HG03565 (cell line): ENCODE data around the gene KAT2A.

Experiments
- ATAC-seq: cut with Tn5 transposase; IDR thresholded peaks from one replicate; pipeline ENCODE4 v1.9.1; 2021; ENCODE audit warnings: mild to moderate bottlenecking, moderate library complexity; ENCODE audit not compliant: unreplicated experiment

KAT2A gene

DNA sequence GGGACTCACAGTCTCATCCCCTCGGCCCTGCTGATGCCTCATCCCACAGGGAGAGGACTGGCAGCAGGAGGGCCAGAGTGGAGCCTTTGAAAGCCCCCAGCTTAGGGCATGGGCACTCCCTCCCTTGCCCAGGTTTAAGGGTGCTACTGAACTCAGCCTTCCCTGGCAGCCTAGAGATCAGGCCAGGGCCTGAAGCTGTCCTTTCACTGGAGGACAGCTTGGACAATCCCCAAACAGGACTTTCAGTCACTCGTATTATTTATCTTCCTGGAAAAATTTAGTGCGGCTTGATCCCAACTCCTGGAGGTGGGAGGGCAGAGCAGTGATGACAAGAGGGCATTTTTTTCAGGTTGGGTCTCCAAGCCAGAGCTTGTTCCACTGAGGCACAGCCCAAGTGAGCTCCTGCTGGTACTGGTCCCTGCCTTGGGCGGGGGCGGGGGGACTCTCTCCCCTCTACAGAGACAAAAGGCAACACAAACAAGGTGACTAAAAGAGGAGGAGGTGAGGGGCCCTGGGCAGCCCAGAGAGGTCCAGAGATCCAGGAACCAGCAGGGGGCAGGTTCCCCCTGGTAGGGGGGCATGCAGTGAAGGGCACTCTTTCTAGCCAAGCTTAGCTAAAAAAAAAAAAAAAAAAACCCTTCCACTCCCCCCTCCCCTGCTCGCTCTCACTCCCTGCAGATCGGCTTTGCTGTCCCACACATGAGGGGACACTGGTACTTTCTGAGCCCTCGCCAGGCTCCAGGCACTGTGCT lies 24.6 kb downstream of the KAT2A start:
- ATAC-seq = no peak

DNA sequence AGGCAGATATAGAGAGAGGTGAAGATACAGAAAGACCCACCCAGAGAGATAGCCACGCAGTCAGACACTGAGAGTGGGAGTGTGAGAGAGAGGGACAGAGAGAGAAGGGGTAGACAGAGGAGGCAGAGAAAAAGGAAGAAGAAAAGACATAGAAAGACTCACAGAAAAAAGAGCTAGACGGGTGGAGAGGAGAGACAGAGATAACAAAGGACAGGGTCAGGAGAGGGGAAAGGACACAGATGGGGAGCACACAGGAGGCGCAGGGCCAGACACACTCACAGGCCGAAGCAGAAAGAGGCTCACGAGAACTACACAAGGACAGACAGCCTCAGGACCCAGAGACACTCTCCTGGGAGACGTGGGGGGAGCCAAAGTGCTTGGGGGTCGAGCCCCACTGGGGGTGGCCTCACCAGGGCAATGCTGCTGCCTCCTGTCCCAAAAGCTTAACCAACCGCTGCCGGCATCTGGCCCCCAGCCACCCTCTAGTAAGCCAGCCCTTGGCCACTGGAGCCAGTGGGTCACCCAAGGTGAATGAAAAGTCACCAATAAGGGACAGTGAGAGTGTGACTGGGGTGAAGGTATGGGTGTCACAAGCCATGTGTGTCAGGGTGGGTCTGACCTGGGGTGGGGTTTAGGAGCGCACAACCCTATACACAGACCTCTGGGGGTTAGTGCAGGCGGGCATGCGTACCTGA lies 26.6 kb downstream of the KAT2A start:
- no peak for ATAC-seq

DNA sequence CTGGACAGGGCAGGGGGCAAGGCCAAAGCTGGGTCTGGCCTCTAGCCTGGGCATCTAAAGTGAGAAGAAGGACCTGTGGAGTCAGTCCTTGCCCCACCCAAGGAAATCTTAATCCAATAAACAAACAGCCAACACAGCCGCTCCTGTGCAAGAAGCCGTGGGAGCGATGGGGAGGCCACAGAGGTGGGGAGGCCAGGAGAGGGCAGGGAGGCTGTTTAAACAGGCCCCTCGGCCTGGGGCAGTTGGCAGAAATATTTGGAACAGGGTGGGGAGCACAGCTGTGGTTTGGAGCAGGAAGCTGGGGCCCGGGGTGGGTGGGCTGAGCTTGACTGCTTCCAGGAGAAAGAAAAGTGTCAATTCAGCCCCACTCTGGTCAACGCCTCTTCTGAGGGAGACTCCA lies 28.2 kb downstream of the KAT2A start:
- no peak for ATAC-seq

DNA sequence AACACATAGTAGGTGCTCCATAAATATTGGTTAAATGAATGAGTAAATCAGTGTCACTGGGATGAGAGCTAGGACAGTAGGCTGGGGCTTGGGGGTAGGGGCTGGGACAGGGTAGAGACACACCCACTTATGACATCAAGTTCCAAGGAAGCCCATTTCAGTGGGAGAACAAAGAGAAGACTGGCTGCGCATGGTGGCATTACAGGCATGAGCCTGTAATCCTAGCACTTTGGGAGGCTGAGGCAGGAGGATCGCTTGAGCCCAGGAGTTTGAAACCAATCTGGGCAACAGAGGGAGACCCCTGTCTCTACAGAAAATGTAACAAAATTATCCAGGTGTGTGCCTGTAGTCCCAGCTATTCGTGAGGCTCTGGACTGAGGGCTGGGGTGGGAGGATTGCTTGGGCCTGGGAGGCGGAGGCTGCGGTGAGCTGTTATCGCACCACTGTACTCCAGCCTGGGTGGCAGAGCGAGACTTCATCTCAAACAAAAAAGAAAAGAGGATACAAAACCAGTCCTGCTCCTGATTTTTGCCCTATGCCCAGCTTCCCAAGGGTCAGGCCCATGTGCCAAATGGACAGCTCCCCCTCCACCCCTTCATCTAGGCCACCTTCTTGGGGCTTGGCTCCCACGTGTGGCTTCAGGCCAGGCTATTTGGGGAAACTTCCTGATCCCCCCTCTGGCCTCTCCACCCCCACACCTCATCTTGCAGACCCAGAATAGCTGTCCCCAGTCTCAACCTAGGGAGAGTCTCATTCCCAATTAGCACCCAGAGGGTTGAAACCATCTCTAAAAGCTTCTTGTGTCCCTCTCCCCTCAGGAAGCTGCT lies 30.0 kb downstream of the KAT2A start:
- no peak for ATAC-seq

DNA sequence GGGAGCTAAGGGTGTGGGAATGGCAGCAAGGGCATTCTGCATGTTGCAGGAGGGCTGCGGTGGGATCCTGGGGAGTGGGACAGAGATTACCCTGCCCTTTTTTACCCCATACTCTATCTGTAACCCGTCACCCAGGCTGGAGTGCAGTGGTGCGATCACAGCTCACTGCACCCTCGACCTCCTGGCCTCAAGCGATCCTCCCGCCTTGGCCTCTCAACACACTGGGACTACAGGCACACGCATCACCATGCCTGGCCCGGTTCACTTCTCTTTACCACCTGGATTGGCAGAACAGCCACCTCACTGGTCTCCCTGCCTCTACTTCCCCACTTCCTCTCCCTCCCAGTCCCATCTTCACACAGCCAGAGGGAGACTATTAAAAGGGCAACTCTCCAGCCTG lies 32.4 kb downstream of the KAT2A start:
- no peak for ATAC-seq

DNA sequence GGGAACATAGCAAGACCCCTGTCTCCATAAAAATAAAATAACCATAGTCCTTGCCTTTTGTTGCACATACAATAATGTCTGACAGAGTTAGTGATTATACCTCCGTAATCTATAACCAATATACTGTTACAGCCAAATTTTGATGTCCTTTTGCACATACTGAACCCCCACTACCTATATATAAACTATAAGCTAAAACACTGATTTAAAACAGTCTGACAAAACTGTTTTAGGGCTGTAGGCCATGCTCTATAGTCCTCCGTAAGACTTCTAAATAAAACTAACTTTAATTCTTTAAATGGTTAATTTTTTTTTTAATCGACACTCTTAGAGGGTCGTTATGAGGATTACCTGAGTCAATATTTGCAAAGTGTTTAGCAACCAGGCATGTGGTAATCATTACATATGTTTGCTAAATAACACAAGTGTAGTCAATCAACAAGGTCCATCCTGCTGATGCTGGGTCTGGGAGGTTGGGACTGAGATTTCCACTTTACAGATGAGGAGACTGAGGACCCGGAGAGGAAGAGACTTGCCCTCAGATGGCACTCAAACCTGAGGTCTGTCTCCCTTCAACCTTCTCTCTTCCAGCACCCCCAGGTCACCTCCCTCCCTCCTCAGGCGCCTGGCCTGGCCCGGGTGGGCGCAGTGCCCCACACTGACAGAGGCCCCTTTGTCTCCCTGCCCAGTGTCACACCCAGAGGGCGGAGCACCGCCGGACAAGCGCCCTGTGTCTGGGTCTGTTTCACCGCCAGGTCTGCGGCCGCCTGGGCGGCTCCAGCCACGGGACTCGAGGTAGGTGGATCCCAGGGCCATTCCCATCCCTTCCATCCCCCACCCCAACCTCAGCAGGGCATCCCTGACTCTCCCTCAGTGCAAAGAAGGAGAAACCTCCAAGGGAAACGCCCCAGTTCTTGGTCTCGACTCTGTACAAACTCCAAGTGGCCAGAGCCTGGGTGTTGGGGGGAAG lies 33.1 kb downstream of the KAT2A start:
- no peak for ATAC-seq

DNA sequence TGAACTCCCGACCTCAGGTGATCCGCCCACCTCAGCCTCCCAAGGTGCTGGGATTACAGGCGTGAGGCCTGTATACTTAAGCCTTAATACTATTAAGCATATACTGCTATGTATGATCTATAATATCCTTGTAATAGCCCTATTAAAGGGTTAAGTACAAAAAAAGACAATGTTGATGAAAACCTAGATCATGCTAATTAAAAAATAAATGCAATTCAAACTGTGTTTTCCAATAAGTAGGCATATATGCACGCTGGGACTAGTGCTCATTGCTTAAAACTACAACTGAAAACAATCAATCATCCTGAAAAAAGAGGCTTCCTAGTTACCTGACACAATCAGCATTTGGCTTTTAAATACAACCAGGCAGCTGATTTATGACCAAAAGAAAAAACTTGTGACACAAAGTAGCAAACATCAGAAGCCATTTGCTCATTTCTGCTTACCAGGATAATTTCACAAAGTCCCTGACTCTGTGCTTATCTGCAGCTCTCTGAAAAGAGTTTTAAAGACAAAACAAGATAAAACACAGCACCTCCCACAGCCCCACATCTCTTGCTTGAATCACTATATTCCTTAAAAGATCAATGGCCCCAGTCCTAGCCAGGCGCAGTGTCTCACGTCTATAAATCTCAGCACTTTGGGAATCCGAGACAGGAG lies 34.0 kb downstream of the KAT2A start:
- no peak for ATAC-seq

DNA sequence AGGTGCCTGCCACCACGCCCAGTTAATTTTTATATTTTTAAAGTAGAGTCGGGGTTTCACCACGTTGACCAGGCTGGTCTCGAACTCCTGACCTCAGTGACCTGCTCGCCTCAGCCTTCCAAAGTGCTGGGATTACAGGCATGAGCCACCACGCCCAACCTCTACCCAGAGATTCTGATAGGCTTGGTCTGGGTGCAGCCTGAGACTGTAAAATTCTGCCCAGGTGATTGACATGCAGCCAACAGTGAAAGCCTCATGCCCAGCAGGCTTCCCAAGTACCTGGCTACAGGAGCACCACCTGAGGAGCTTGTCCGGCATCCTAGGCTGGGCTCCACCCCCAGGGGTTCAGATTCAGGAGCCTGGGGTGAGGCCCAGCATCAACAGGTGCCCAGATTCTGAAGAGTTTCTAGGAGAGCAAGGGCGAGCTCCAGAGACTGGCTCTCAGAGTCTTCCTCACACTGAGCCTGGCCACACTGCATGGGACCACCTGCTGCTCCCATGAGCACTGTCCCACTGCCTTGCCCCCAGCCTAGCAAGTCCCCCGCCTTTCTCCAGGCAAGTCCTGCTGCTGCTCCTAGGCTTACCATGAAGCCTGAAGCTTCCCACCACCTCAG lies 39.5 kb downstream of the KAT2A start:
- no peak for ATAC-seq

DNA sequence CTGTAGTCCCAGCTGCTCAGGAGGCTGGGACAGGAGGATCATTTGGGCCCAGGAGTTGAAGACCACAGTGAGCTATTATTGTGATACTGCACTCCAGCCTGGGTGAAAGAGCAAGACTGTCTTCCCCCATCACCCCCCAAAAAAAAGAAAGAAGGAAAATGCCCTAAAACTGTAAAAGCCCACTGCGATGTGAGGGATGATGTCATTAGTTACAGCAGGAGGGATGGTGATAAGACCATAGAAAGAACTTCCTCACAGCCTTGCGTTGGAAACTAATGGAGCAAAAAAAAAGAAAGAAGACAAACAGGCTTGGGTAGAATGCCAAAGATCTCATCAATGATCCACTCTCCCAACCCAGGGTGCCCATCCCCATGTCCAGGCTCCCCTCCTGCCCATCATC lies 41.6 kb downstream of the KAT2A start:
- ATAC-seq = no peak

DNA sequence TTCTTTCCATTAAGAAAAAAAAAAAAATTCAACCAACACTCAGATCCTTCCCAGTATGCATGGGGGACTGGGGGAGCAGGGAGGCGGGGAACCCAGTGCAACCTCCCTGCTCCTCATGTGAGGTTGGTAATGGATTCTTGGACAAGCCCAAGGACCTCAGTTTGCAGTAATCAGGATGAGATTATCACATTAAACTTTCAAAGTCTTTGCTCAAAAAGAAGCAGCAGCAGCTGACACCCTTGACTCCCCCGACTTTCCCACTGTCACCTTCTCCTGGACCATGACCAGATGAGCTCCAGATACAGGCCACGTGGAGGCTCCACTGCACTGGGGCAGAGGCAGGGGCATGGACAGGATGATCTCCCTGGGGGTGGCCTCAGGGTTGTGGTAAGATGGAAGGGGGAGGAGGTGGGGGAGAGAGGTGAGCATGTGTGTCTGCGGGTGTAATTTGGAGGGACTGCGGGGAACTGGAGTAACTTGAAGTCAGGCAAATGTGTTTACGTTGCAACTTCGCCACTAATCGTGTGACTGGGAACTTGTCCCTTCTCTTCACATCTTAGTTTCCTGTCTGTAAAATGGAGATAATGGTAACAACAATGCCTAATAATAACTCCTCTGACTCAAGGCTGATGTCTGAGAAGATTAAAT lies 42.6 kb downstream of the KAT2A start:
- ATAC-seq = no peak

DNA sequence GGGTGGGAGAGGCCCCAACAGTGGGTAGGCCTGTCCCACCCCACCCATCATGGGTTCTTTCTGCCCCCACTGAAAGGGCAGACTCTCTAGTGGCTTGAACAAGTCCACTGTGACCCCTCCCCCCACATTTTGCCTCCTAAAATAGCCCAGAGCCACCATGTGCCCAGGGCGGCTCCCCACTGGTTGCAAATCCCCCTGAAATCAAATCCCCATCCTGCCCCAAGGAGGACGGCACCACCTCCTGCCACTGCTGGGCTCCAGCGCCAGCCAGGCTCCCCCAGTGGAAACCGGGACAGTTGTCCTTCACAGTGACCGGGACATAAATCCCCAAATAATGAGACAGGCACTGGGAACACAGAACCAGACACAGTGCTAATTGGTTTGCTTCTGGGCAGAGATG lies 43.4 kb downstream of the KAT2A start:
- ATAC-seq = no peak

DNA sequence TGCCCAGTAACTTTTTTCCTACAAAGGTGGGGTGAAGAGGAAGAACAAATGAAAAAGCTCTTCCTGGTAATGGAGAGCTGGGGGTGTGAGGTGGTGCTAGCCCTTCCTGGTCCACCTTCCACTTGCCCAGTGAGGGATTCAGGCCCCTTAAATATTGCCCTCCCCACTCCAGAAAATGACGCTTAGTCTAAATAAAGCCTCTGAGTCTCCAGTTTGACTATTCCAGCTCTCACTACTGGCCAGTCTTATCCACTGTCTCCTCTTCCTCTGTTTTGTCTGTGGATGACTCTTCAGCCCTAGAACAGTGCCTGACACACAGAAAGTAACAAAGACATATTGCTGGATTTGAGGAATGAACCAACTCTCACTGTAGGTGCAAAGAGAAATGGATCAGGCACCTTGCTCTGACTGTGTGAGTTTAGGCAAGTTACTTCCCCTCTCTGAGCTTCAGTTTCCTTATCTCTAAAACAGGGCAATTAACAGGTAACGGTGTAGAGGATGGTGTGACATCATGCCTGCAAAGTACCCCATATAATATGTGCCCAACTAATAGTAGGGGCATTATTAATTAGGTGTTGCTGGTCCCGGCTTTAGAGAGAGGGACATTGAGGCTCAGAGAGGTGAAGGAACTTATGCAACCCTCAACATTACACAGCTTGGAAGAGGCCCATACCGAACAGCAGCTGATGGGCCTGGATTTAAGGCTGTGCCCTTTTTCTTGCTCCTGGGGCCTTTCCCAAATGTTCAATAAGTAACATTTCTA lies 44.2 kb downstream of the KAT2A start:
- no peak for ATAC-seq

DNA sequence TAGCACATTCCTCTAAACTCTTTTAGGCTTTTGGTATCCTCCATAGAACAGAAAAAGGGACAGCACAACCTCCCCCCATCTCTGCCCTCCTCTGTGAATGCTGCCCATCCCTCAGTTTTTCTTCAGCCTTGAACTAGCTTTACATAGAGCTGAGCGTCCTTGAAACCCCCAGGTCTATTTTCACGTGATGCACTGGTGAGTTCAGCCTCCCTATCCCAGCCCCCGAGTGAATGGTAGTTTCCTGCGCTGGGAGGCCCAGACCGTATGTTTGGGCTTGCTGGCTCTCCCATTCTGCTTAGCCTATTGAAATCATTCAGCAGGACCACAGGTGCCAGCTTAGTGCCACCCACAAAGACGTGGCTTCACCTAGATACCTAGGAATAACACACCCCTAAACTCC lies 45.4 kb downstream of the KAT2A start:
- ATAC-seq = no peak

DNA sequence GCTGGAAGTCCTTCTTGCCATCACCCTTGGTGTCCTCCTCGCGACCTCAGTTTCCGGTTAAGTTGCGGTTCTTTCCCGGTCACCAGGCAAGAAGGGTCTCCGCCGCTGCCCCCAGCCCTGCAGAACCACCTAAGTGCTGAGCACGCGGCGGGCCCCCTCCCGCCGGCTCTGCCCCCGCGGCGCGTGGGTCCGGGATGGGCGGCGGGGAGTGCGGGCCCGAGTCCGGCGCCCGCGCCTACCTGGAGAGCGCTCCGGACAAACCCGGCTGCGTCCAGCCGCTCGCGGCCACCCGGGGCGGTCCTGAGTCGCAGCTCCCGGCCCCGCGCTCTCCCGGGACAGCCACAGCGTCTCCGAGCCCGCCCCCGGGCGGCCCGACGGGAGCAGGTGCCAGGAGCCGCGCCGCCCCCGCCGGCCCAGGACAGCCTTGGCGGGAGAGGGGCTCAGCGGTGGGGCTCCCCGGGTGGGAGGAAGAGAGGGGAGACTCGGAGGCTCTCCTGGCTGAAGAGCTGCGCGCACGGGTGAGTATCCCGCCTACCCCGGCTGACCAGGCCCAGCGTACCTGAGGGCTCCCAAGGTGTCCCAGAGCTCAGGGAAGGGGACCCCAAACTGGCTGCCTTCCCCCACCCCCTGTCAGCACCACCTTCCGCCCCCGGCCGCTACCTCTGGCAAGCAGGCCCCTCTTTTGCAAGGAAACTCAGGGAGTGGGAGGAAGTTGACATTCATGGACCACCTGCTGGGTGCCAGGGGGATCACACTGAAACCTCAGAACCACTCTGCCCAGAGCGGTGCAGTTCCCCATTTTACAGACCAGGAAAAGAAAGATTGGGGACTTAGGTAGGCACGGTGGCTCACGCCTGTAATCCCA lies 48.6 kb downstream of the KAT2A start:
- ATAC-seq = no peak

DNA sequence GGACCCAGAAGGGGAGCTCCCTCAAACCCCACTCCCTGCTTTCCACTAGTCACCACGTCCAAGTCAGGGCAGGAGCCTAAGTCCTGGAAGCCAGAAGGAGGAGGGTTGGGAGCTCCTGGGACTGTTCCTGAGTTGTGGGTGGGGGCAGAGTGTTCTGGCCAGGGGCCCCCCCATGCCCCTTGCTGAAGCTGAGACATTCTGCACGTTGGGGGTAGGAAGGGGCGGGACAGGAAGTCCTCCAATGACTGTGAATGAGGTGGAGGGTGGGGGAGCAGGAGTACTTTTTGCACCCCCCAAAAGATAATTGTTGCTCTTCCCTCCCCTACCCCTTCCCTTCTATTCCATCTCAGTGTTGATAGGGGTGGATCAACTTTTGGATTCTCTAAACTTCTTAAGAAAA lies 49.4 kb downstream of the KAT2A start:
- ATAC-seq = no peak

DNA sequence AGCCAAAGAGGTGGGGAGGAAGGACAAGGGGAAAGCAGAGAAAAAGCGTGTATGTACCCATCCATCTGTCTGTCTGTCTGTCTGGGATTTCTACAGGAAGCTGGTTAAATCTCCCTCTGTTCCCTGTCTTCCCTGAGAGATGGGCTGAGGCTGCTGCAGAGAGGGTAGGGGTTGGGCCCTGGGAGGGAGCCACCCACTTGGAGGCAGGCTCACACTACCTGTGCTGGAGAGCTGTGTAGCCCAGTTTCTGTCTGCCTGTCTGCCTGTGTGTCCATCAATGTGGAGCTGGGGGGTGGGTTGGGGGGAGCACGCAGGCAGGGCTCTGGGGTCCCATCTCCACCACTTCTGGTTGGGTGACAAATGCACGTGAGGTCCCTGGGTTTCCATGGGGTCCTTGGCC lies 52.2 kb downstream of the KAT2A start:
- no peak for ATAC-seq

DNA sequence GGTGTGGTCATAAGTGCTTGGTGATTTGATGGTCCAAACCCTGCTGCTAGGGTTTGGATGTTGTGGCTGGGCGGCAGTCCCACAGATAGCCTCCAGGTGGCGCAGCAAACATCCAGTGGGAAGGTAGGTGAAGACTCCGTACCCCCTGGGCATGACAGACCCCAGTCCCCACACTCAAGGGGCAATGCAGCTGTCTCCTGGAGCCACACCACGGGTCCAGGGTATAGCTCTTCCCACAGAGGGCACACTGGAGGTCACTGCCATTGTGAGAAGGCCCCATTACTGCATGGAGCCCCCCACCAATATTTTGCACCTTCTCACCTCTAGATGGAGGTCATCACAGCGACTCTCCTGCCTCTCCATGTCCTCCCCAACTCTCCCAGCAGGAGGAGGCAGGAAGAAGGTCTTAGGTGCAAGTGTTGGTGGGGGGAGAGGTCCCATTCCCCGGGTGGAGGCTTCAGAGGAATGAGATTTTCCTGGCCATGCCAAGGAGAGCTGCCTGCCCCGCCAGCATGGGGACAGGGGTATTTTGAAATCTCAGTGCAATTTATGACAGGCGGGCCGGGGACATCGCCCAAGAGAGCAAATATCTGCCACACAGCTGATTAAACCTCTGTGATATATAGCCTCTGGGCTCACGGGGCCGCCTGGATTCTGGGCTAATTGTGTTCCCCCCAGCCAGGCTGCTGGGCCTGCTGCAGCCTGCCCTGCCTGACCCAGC lies 53.6 kb downstream of the KAT2A start:
- no peak for ATAC-seq
